ENCODE data around the gene ADORA1. TPM values are rescaled to one million over a fixed set of nuclear protein-coding genes. Genes with fewer than 3 reads are reported as not detected.

ADORA1 gene
- polyA plus RNA-seq, 1 donor = 0.55 TPM

DNA sequence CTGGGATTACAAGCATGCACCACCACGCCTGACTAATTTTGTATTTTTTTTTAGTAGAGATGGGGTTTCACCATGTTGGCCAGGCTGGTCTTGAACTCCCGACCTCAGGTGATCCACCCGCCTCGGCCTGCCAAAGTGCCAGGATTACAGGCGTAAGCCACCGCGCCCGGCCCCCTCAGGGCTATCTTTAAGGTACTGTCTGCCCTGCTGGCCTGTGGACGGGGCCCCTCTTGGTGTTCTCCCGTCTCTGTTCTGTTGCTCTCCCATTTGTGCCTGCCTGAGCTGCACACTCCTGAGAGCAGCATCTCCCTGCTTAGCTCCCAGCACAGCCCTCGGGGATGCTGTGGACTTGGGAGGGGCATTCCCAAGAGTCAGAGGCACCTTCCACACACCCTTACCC is 34.2 kb downstream of the ADORA1 start:
- Histone ChIP-seq H3K36me3 (ENCODE audit: control insufficient read depth, insufficient read depth, low read length) (no peaks in the 10 kb centered on the region), H3K9me3 (ENCODE audit: control insufficient read depth, low read depth, low read length) (no peaks in the 10 kb centered on the region), H3K27me3 (ENCODE audit: control insufficient read depth, insufficient read depth, low read length) (peaks cover 2% of the 10 kb centered on the region), H3K4me1 (ENCODE audit: control insufficient read depth, insufficient read depth, low read length) (peaks cover 8% of the 10 kb centered on the region), H3K4me3 (ENCODE audit: low read length) (no peak overlapping the region), H3K27ac (ENCODE audit: low read length) (no peak overlapping the region)
- WGBS (ENCODE audit: insufficient coverage, low lambda C conversion rate) = no CpG with 5 or more reads among the region's 11 CpGs
- DNase-seq = no peak

DNA sequence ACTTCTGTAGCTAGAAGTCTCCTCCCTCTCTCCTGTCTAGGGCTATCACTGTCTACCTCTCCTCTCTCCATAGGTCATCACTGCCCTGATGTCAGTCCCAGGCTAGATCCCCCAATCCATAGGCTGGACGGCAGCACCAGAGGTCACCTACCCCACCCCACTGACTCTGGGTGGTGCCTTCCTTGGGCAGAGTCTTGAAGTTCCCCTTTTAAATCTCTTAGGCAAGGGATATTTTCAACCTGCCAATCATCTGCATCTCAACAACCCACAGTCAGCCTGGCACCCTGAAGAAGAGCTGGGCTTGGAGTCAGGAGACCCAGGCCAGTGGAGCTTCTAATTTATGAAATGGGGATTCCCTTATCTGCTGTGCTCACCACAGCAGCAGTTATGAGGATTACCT is 34.9 kb downstream of the ADORA1 start:
- Histone ChIP-seq H3K4me1 (ENCODE audit: control insufficient read depth, insufficient read depth, low read length) (peaks cover 9% of the 10 kb centered on the region), H3K9me3 (ENCODE audit: control insufficient read depth, low read depth, low read length) (no peaks in the 10 kb centered on the region), H3K27me3 (ENCODE audit: control insufficient read depth, insufficient read depth, low read length) (peaks cover 2% of the 10 kb centered on the region), H3K27ac (ENCODE audit: low read length) (no peak overlapping the region), H3K36me3 (ENCODE audit: control insufficient read depth, insufficient read depth, low read length) (no peaks in the 10 kb centered on the region), H3K4me3 (ENCODE audit: low read length) (no peak overlapping the region)
- no peak for DNase-seq
- WGBS (ENCODE audit: insufficient coverage, low lambda C conversion rate) = no CpG with 5 or more reads among the region's 1 CpG

DNA sequence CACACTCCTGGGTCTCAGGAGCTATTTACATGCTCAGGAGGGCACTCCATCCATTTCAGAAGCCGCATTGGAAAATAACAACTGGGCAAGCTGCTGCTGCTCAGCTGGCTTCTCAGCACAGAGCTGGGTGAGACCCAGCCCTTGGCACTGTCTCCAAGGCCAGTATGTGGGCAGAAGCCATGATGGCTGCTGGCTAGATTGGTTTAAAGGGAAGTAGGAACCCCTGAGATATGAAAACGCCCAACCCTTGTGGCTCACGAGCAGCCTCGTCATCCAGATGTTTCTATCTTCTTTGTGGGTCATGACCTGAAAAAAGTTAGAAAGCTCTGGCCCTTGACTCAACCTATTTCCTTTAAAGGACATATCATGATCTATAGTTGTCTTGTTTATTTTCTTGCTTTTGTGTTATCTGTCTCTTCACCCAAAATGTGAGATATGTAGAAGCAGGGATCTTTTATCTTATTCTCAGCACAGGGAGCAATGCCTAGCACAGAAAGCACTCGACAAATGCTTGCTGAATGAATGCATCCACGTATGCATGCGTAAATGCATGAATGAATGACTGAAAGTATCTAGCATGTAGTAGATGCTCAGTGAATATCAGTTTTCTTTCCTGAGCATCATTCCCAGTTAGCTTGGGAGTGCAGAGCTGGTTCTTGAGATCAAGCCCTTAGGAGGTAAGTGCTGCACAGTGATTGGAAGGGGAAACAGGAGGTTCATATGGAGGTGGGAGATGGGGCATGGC is 36.5 kb downstream of the ADORA1 start:
- Histone ChIP-seq H3K27me3 (ENCODE audit: control insufficient read depth, insufficient read depth, low read length) (peaks cover 2% of the 10 kb centered on the region), H3K4me3 (ENCODE audit: low read length) (no peak overlapping the region), H3K36me3 (ENCODE audit: control insufficient read depth, insufficient read depth, low read length) (no peaks in the 10 kb centered on the region), H3K4me1 (ENCODE audit: control insufficient read depth, insufficient read depth, low read length) (peaks cover 9% of the 10 kb centered on the region), H3K9me3 (ENCODE audit: control insufficient read depth, low read depth, low read length) (no peaks in the 10 kb centered on the region), H3K27ac (ENCODE audit: low read length) (no peak overlapping the region)
- WGBS (ENCODE audit: insufficient coverage, low lambda C conversion rate) = no CpG with 5 or more reads among the region's 7 CpGs
- no peak for DNase-seq

DNA sequence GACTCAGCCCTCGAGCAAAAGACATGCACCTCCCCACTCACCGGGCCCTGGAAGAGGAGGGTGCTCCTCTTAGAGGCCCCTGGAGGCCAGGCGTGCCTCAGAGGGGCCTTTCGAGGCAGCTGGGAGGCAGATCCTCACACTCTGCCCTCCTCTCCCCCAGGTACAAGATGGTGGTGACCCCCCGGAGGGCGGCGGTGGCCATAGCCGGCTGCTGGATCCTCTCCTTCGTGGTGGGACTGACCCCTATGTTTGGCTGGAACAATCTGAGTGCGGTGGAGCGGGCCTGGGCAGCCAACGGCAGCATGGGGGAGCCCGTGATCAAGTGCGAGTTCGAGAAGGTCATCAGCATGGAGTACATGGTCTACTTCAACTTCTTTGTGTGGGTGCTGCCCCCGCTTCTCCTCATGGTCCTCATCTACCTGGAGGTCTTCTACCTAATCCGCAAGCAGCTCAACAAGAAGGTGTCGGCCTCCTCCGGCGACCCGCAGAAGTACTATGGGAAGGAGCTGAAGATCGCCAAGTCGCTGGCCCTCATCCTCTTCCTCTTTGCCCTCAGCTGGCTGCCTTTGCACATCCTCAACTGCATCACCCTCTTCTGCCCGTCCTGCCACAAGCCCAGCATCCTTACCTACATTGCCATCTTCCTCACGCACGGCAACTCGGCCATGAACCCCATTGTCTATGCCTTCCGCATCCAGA is 37.7 kb downstream of the ADORA1 start:
- WGBS (ENCODE audit: insufficient coverage, low lambda C conversion rate) = 100% methylated on average over 1 of the region's 28 CpGs
- no peak for DNase-seq

GRCh38 chr1:203165800-203166161 is 38.3 kb downstream of the ADORA1 start:
- no peak overlapping the region for H3K27ac ChIP-seq (ENCODE audit: low read length)
- H3K4me3 ChIP-seq (ENCODE audit: low read length) = no peak overlapping the region
- H3K36me3 ChIP-seq (ENCODE audit: control insufficient read depth, insufficient read depth, low read length) = no peaks in the 10 kb centered on the region
- H3K4me1 ChIP-seq (ENCODE audit: control insufficient read depth, insufficient read depth, low read length) = peaks cover 9% of the 10 kb centered on the region
- peaks cover 2% of the 10 kb centered on the region for H3K27me3 ChIP-seq (ENCODE audit: control insufficient read depth, insufficient read depth, low read length)
- no CpG with 5 or more reads among the region's 8 CpGs for WGBS (ENCODE audit: insufficient coverage, low lambda C conversion rate)
- H3K9me3 ChIP-seq (ENCODE audit: control insufficient read depth, low read depth, low read length) = no peaks in the 10 kb centered on the region
- DNase-seq = no peak

More for the DNA sequence above, 37.7 kb downstream of the ADORA1 start:
- Histone ChIP-seq H3K36me3 (ENCODE audit: control insufficient read depth, insufficient read depth, low read length) (no peaks in the 10 kb centered on the region), H3K4me1 (ENCODE audit: control insufficient read depth, insufficient read depth, low read length) (peaks cover 9% of the 10 kb centered on the region), H3K4me3 (ENCODE audit: low read length) (no peak overlapping the region), H3K9me3 (ENCODE audit: control insufficient read depth, low read depth, low read length) (no peaks in the 10 kb centered on the region), H3K27me3 (ENCODE audit: control insufficient read depth, insufficient read depth, low read length) (peaks cover 2% of the 10 kb centered on the region), H3K27ac (ENCODE audit: low read length) (no peak overlapping the region)

GRCh38 chr1:203166192-203166940 is 38.8 kb downstream of the ADORA1 start:
- no CpG with 5 or more reads among the region's 14 CpGs for WGBS (ENCODE audit: insufficient coverage, low lambda C conversion rate)
- Histone ChIP-seq H3K9me3 (ENCODE audit: control insufficient read depth, low read depth, low read length) (no peaks in the 10 kb centered on the region), H3K4me3 (ENCODE audit: low read length) (no peak overlapping the region), H3K27me3 (ENCODE audit: control insufficient read depth, insufficient read depth, low read length) (peaks cover 2% of the 10 kb centered on the region), H3K36me3 (ENCODE audit: control insufficient read depth, insufficient read depth, low read length) (no peaks in the 10 kb centered on the region), H3K27ac (ENCODE audit: low read length) (no peak overlapping the region), H3K4me1 (ENCODE audit: control insufficient read depth, insufficient read depth, low read length) (peaks cover 9% of the 10 kb centered on the region)
- DNase-seq = peak; percentile 49 to 55

DNA sequence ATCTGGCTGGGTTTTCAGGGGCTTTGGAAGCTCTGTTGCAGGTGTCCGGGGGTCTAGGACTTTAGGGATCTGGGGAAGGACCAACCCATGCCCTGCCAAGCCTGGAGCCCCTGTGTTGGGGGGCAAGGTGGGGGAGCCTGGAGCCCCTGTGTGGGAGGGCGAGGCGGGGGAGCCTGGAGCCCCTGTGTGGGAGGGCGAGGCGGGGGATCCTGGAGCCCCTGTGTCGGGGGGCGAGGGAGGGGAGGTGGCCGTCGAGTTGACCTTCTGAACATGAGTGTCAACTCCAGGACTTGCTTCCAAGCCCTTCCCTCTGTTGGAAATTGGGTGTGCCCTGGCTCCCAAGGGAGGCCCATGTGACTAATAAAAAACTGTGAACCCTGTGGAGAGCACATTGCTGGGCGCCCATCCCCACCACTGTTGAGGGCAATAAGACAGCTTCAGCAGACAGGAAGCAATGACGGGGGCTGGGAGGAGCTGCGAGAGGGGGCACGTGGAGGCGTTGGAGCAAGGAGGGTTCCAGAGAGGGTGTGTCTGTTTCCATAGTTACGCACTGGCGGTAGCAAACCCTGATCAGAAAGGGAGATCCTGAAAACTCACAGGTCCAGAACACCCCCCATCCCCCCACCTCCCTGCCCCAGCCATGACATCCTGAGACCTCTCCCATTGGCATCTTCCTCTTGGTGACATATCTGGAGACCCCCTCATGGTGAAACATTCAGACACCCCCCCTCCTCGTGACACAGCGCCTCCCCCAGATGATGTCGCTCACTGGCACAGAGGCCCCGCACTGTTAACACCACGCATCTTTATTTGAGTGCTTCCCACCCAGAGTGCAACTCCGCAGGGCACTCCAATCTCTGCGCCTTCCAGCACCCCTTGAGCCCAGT is 39.7 kb downstream of the ADORA1 start:
- H3K27me3 ChIP-seq (ENCODE audit: control insufficient read depth, insufficient read depth, low read length) = no peaks in the 10 kb centered on the region
- WGBS (ENCODE audit: insufficient coverage, low lambda C conversion rate) = no CpG with 5 or more reads among the region's 23 CpGs
- no peak overlapping the region for H3K4me3 ChIP-seq (ENCODE audit: low read length)
- peak; percentile 12 to 58 for DNase-seq
- H3K9me3 ChIP-seq (ENCODE audit: control insufficient read depth, low read depth, low read length) = no peaks in the 10 kb centered on the region
- H3K4me1 ChIP-seq (ENCODE audit: control insufficient read depth, insufficient read depth, low read length) = peaks cover 9% of the 10 kb centered on the region
- no peak overlapping the region for H3K27ac ChIP-seq (ENCODE audit: low read length)
- no peaks in the 10 kb centered on the region for H3K36me3 ChIP-seq (ENCODE audit: control insufficient read depth, insufficient read depth, low read length)

- Histone ChIP-seq H3K27ac (ENCODE audit: low read length) (no peak overlapping the region), H3K4me1 (ENCODE audit: control insufficient read depth, insufficient read depth, low read length) (peaks cover 9% of the 10 kb centered on the region), H3K9me3 (ENCODE audit: control insufficient read depth, low read depth, low read length) (no peaks in the 10 kb centered on the region), H3K4me3 (ENCODE audit: low read length) (no peak overlapping the region), H3K36me3 (ENCODE audit: control insufficient read depth, insufficient read depth, low read length) (no peaks in the 10 kb centered on the region), H3K27me3 (ENCODE audit: control insufficient read depth, insufficient read depth, low read length) (no peaks in the 10 kb centered on the region)
- no CpG with 5 or more reads among the region's 5 CpGs for WGBS (ENCODE audit: insufficient coverage, low lambda C conversion rate)
- no peak for DNase-seq
Observed at GRCh38 chr1:203167913-203168200, 40.3 kb downstream of the ADORA1 start.

DNA sequence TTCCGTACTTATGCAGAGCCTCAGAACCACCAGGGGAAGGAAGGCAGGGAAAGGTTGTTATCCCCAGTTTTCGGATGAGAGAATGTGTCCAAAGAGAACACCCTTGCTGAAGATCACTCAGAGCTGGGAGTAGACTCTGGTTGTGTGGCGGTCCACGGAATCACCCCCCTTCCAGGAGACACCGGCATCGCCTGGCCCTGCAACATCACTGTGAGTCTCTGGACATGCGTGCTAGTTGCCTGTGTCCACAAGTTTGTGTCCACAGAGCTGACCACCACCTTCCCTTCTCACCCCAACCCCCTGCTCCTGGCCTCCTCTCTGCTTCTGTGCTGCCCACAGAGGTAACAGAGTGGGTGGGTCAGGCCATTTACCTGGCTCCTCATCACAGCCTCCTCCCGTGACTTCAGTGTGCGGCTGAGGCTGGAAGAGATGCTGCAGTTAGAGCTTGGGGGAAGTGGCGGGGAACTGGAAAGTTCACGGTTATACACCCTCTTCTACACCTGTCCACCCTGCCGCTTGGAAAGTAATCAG is 40.8 kb downstream of the ADORA1 start:
- Histone ChIP-seq H3K27me3 (ENCODE audit: control insufficient read depth, insufficient read depth, low read length) (no peaks in the 10 kb centered on the region), H3K4me1 (ENCODE audit: control insufficient read depth, insufficient read depth, low read length) (peaks cover 9% of the 10 kb centered on the region), H3K4me3 (ENCODE audit: low read length) (no peak overlapping the region), H3K9me3 (ENCODE audit: control insufficient read depth, low read depth, low read length) (no peaks in the 10 kb centered on the region), H3K27ac (ENCODE audit: low read length) (no peak overlapping the region), H3K36me3 (ENCODE audit: control insufficient read depth, insufficient read depth, low read length) (no peaks in the 10 kb centered on the region)
- WGBS (ENCODE audit: insufficient coverage, low lambda C conversion rate) = no CpG with 5 or more reads among the region's 12 CpGs
- no peak for DNase-seq

DNA sequence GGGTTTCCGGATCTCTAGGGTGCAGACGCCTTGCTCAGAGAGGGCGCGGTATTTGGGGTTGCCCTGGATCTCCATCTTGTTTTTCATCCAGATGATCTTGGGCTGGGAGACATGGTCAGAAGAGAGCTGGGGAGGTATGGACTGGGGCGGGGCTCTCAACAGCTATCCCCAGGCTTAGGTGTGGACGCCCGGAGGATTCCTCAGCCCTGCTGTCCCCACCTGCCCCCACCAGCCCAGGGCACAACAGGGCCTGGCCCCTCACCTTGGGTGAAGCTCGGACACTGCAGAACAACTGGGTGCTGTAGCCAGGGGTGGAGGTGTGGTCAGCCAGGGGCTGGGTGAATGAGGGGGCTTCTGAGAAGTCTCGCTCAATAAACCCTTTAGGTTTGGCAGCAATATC is 41.5 kb downstream of the ADORA1 start:
- peaks cover 9% of the 10 kb centered on the region for H3K4me1 ChIP-seq (ENCODE audit: control insufficient read depth, insufficient read depth, low read length)
- no peak overlapping the region for H3K27ac ChIP-seq (ENCODE audit: low read length)
- no peak overlapping the region for H3K4me3 ChIP-seq (ENCODE audit: low read length)
- WGBS (ENCODE audit: insufficient coverage, low lambda C conversion rate) = no CpG with 5 or more reads among the region's 9 CpGs
- no peak for DNase-seq
- no peaks in the 10 kb centered on the region for H3K36me3 ChIP-seq (ENCODE audit: control insufficient read depth, insufficient read depth, low read length)
- no peaks in the 10 kb centered on the region for H3K27me3 ChIP-seq (ENCODE audit: control insufficient read depth, insufficient read depth, low read length)
- H3K9me3 ChIP-seq (ENCODE audit: control insufficient read depth, low read depth, low read length) = no peaks in the 10 kb centered on the region
